ENCODE measurements around the gene LAMA3.

DNA sequence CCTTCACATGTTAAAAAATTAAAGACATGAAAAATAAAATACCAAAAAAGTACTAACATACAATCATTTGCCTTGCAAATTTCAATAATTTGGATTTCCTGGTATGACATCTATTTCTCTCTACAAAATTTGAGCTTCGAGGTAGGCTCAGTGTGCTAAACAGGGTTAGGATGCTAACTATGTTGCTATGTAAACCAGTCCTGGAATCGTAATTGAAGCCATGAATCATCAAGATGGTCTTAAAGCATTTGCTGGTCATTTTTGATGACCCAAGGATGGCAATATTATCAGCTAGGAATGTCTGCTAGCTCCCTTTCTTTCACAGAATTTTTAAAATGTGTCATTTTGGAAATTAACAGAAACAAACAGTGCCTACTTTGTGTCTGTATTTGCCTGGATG lies 217.4 kb downstream of the LAMA3 start:
- TF ChIP-seq EZH2phosphoT487 (IDR thresholded peaks at IDR 0.05; ENCODE audit: borderline replicate concordance) (no peak), CTCF (conservative IDR thresholded peaks at IDR 0.05; ENCODE audit: low read length) (no peak)

Measured in Loucy (cell line).